ENCODE results near the gene IL17RE. TPM values are rescaled to one million over a fixed set of nuclear protein-coding genes. Genes with fewer than 3 reads are reported as not detected.
A peak's percentile ranks its signal among the peaks of the same experiment; 100 is the strongest.

IL17RE gene
- total RNA-seq, 2 donors from 2014 or later = 1.2 to 1.6 TPM

GRCh38 chr3:9934235-9934621, 31.6 kb downstream of the IL17RE start:
- 42 to 47% methylated on average over 10 to 11 of the region's 11 CpGs for WGBS, 2 experiments (ENCODE audit: insufficient coverage in 1 of 2, insufficient read length in 1 of 2)
- Mint-ChIP-seq H3K4me1 (peaks cover 13% of the 10 kb centered on the region), H3K4me3 (peak overlapping the region; percentile 76), H3K36me3 (ENCODE audit: low read depth) (peaks cover 35% of the 10 kb centered on the region), H3K27me3 (ENCODE audit: insufficient read depth) (peaks cover 2% of the 10 kb centered on the region), H3K27ac (peak overlapping the region; percentile 92), H3K9me3 (peaks cover 6% of the 10 kb centered on the region)
- H3K27me3 ChIP-seq (ENCODE audit: control insufficient read depth, insufficient read depth, low read length, poor library complexity, severe bottlenecking) = no peaks in the 10 kb centered on the region
- H3K4me1 ChIP-seq (ENCODE audit: control insufficient read depth, insufficient read depth, low read length) = no peaks in the 10 kb centered on the region
- no peak for DNase-seq
- no peaks in the 10 kb centered on the region for H3K9me3 ChIP-seq (ENCODE audit: control insufficient read depth, low read length)
- H3K36me3 ChIP-seq (ENCODE audit: control insufficient read depth, insufficient read depth, low read length) = peaks cover 31% of the 10 kb centered on the region
- peak overlapping the region; percentile 93 for H3K4me3 ChIP-seq (ENCODE audit: low read length)
- peak overlapping the region; percentile 85 for H3K9ac ChIP-seq (ENCODE audit: extremely low read depth, low read length, poor library complexity, severe bottlenecking)
- peak; percentile 39 for TF ChIP-seq CTCF (conservative IDR thresholded peaks at IDR 0.05)
- H3K27ac ChIP-seq (ENCODE audit: low read depth, low read length) = peak overlapping the region; percentile 88

GRCh38 chr3:9934993-9935392, 32.3 kb downstream of the IL17RE start:
- Mint-ChIP-seq H3K4me3 (peak overlapping the region; percentile 76), H3K9me3 (peaks cover 9% of the 10 kb centered on the region), H3K27ac (no peak overlapping the region), H3K27me3 (ENCODE audit: insufficient read depth) (peaks cover 2% of the 10 kb centered on the region), H3K36me3 (ENCODE audit: low read depth) (peaks cover 39% of the 10 kb centered on the region), H3K4me1 (peaks cover 13% of the 10 kb centered on the region)
- DNase-seq = no peak
- 67 to 74% methylated on average over 3 to 4 of the region's 4 CpGs for WGBS, 2 experiments (ENCODE audit: insufficient coverage in 1 of 2, insufficient read length in 1 of 2)
- no peak for TF ChIP-seq CTCF (conservative IDR thresholded peaks at IDR 0.05)
- H3K27me3 ChIP-seq (ENCODE audit: control insufficient read depth, insufficient read depth, low read length, poor library complexity, severe bottlenecking) = no peaks in the 10 kb centered on the region
- H3K36me3 ChIP-seq (ENCODE audit: control insufficient read depth, insufficient read depth, low read length) = peaks cover 31% of the 10 kb centered on the region
- no peak overlapping the region for H3K9ac ChIP-seq (ENCODE audit: extremely low read depth, low read length, poor library complexity, severe bottlenecking)
- no peak overlapping the region for H3K27ac ChIP-seq (ENCODE audit: low read depth, low read length)
- H3K4me1 ChIP-seq (ENCODE audit: control insufficient read depth, insufficient read depth, low read length) = no peaks in the 10 kb centered on the region
- H3K4me3 ChIP-seq (ENCODE audit: low read length) = peak overlapping the region; percentile 93
- H3K9me3 ChIP-seq (ENCODE audit: control insufficient read depth, low read length) = no peaks in the 10 kb centered on the region

- no peak for DNase-seq
- Mint-ChIP-seq H3K36me3 (ENCODE audit: low read depth) (peaks cover 35% of the 10 kb centered on the region), H3K9me3 (peaks cover 5% of the 10 kb centered on the region), H3K27ac (no peak overlapping the region), H3K4me1 (peaks cover 13% of the 10 kb centered on the region), H3K27me3 (ENCODE audit: insufficient read depth) (peaks cover 2% of the 10 kb centered on the region), H3K4me3 (no peak overlapping the region)
- no peaks in the 10 kb centered on the region for H3K27me3 ChIP-seq (ENCODE audit: control insufficient read depth, insufficient read depth, low read length, poor library complexity, severe bottlenecking)
- H3K9me3 ChIP-seq (ENCODE audit: control insufficient read depth, low read length) = no peaks in the 10 kb centered on the region
- no peak overlapping the region for H3K27ac ChIP-seq (ENCODE audit: low read depth, low read length)
- peak overlapping the region; percentile 93 for H3K4me3 ChIP-seq (ENCODE audit: low read length)
- H3K9ac ChIP-seq (ENCODE audit: extremely low read depth, low read length, poor library complexity, severe bottlenecking) = no peak overlapping the region
- H3K4me1 ChIP-seq (ENCODE audit: control insufficient read depth, insufficient read depth, low read length) = no peaks in the 10 kb centered on the region
- peaks cover 35% of the 10 kb centered on the region for H3K36me3 ChIP-seq (ENCODE audit: control insufficient read depth, insufficient read depth, low read length)
- TF ChIP-seq CTCF (conservative IDR thresholded peaks at IDR 0.05) = no peak
- 87 to 100% methylated on average over 3 to 5 of the region's 5 CpGs for WGBS, 2 experiments (ENCODE audit: insufficient coverage in 1 of 2, insufficient read length in 1 of 2)
Observed at GRCh38 chr3:9935966-9936510, 33.4 kb downstream of the IL17RE start.
